ENCODE measurements around the gene KASH5. TPM values are rescaled to one million over a fixed set of nuclear protein-coding genes. Genes with fewer than 3 reads are reported as not detected.

KASH5 gene
- total and polyA plus RNA-seq, 5 donors from 2014 or later: not detected

GRCh38 chr19:49403404-49404187 is 15.5 kb downstream of the KASH5 start:
- H3K4me1 ChIP-seq (ENCODE audit: control insufficient read depth, insufficient read depth, low read length, poor library complexity, severe bottlenecking): peaks cover 8% of the 10 kb centered on the region
- no peaks in the 10 kb centered on the region for H3K36me3 ChIP-seq (ENCODE audit: control insufficient read depth, insufficient read depth, low read length)
- H3K27ac ChIP-seq (ENCODE audit: insufficient read depth, low read length, poor library complexity, severe bottlenecking): no peak overlapping the region
- H3K27ac Mint-ChIP-seq: no peak overlapping the region
- H3K4me1 Mint-ChIP-seq: peaks cover 0 to 26% (median 15%) of the 10 kb centered on the region in 4 donors
- peaks cover 3% of the 10 kb centered on the region for H3K27me3 Mint-ChIP-seq
- no peaks in the 10 kb centered on the region for H3K9me3 ChIP-seq (ENCODE audit: control insufficient read depth in 2 of 2, low read length in 2 of 2)
- DNase-seq (no peak), ATAC-seq (ENCODE audit: low read depth in 2 of 2) (no peak)
- no peak overlapping the region for H3K4me3 ChIP-seq (ENCODE audit: low read depth, low read length)
- H3K4me3 Mint-ChIP-seq: peak overlapping the region in 1 of 4 donors; percentile 47
- no peaks in the 10 kb centered on the region for H3K36me3 Mint-ChIP-seq
- H3K27me3 ChIP-seq (ENCODE audit: control insufficient read depth, insufficient read depth, low read length): no peaks in the 10 kb centered on the region
- no peaks in the 10 kb centered on the region for H3K9me3 Mint-ChIP-seq

GRCh38 chr19:49407079-49407478 is 19.0 kb downstream of the KASH5 start:
- H3K4me1 ChIP-seq (ENCODE audit: control insufficient read depth, insufficient read depth, low read length, poor library complexity, severe bottlenecking): peaks cover 35% of the 10 kb centered on the region
- H3K4me1 Mint-ChIP-seq: peaks cover 7 to 55% (median 38%) of the 10 kb centered on the region in 4 donors

GRCh38 chr19:49407482-49408015 is 19.5 kb downstream of the KASH5 start:
- no peaks in the 10 kb centered on the region for H3K9me3 ChIP-seq (ENCODE audit: control insufficient read depth in 2 of 2, low read length in 2 of 2)
- H3K36me3 ChIP-seq (ENCODE audit: control insufficient read depth, insufficient read depth, low read length): no peaks in the 10 kb centered on the region
- no peaks in the 10 kb centered on the region for H3K27me3 ChIP-seq (ENCODE audit: control insufficient read depth, insufficient read depth, low read length)
- H3K4me3 ChIP-seq (ENCODE audit: low read depth, low read length): no peak overlapping the region
- H3K27ac ChIP-seq (ENCODE audit: insufficient read depth, low read length, poor library complexity, severe bottlenecking): no peak overlapping the region
- DNase-seq (no peak), ATAC-seq (ENCODE audit: low read depth in 2 of 2) (no peak)
- Mint-ChIP-seq H3K27me3 (no peaks in the 10 kb centered on the region), H3K4me1 (peaks cover 7 to 58% (median 40%) of the 10 kb centered on the region in 4 donors), H3K36me3 (no peaks in the 10 kb centered on the region), H3K27ac (peak overlapping the region in 2 of 3 donors; percentile 73 to 79), H3K4me3 (peak overlapping the region in 1 of 4 donors; percentile 38), H3K9me3 (no peaks in the 10 kb centered on the region)
- H3K4me1 ChIP-seq (ENCODE audit: control insufficient read depth, insufficient read depth, low read length, poor library complexity, severe bottlenecking): peaks cover 39% of the 10 kb centered on the region

More at GRCh38 chr19:49407079-49407478, 19.0 kb downstream of the KASH5 start:
- Histone ChIP-seq H3K4me3 (ENCODE audit: low read depth, low read length) (no peak overlapping the region), H3K9me3 (ENCODE audit: control insufficient read depth in 2 of 2, low read length in 2 of 2) (no peaks in the 10 kb centered on the region), H3K27me3 (ENCODE audit: control insufficient read depth, insufficient read depth, low read length) (no peaks in the 10 kb centered on the region), H3K36me3 (ENCODE audit: control insufficient read depth, insufficient read depth, low read length) (no peaks in the 10 kb centered on the region), H3K27ac (ENCODE audit: insufficient read depth, low read length, poor library complexity, severe bottlenecking) (no peak overlapping the region)
- Mint-ChIP-seq H3K36me3 (no peaks in the 10 kb centered on the region), H3K9me3 (no peaks in the 10 kb centered on the region), H3K4me3 (no peak overlapping the region), H3K27ac (no peak overlapping the region), H3K27me3 (no peaks in the 10 kb centered on the region)
- ATAC-seq (ENCODE audit: low read depth in 2 of 2) (no peak), DNase-seq (no peak)

GRCh38 chr19:49408816-49409440 is 20.9 kb downstream of the KASH5 start:
- H3K9me3 ChIP-seq (ENCODE audit: control insufficient read depth in 2 of 2, low read length in 2 of 2): no peaks in the 10 kb centered on the region
- Mint-ChIP-seq H3K36me3 (no peaks in the 10 kb centered on the region), H3K4me1 (peaks cover 7 to 54% (median 40%) of the 10 kb centered on the region in 4 donors), H3K27ac (peak overlapping the region; percentile 81 to 89 (median 88)), H3K4me3 (peak overlapping the region in 3 of 4 donors; percentile 22 to 79 (median 34)), H3K27me3 (no peaks in the 10 kb centered on the region), H3K9me3 (no peaks in the 10 kb centered on the region)
- no peaks in the 10 kb centered on the region for H3K27me3 ChIP-seq (ENCODE audit: control insufficient read depth, insufficient read depth, low read length)
- H3K36me3 ChIP-seq (ENCODE audit: control insufficient read depth, insufficient read depth, low read length): no peaks in the 10 kb centered on the region
- peak overlapping the region; percentile 24 for H3K27ac ChIP-seq (ENCODE audit: insufficient read depth, low read length, poor library complexity, severe bottlenecking)
- DNase-seq (no peak), ATAC-seq (ENCODE audit: low read depth in 2 of 2) (no peak)
- H3K4me1 ChIP-seq (ENCODE audit: control insufficient read depth, insufficient read depth, low read length, poor library complexity, severe bottlenecking): peaks cover 39% of the 10 kb centered on the region
- H3K4me3 ChIP-seq (ENCODE audit: low read depth, low read length): peak overlapping the region; percentile 45

- H3K4me3 Mint-ChIP-seq: peak overlapping the region; percentile 22 to 79 (median 30)
These were observed 21.5 kb downstream of the KASH5 start for GRCh38 chr19:49409441-49410029.

GRCh38 chr19:49411681-49412326 is 23.8 kb downstream of the KASH5 start:
- Histone ChIP-seq H3K4me1 (ENCODE audit: control insufficient read depth, insufficient read depth, low read length, poor library complexity, severe bottlenecking) (peaks cover 39% of the 10 kb centered on the region), H3K4me3 (ENCODE audit: low read depth, low read length) (no peak overlapping the region), H3K27ac (ENCODE audit: insufficient read depth, low read length, poor library complexity, severe bottlenecking) (no peak overlapping the region), H3K36me3 (ENCODE audit: control insufficient read depth, insufficient read depth, low read length) (no peaks in the 10 kb centered on the region), H3K27me3 (ENCODE audit: control insufficient read depth, insufficient read depth, low read length) (no peaks in the 10 kb centered on the region), H3K9me3 (ENCODE audit: control insufficient read depth in 2 of 2, low read length in 2 of 2) (no peaks in the 10 kb centered on the region)
- peaks cover 9% of the 10 kb centered on the region for H3K27me3 Mint-ChIP-seq
- ATAC-seq (ENCODE audit: low read depth in 2 of 2): no peak
- no peak overlapping the region for H3K4me3 Mint-ChIP-seq
- no peaks in the 10 kb centered on the region for H3K36me3 Mint-ChIP-seq
- DNase-seq: no peak
- peaks cover 7 to 53% (median 35%) of the 10 kb centered on the region in 4 donors for H3K4me1 Mint-ChIP-seq
- H3K27ac Mint-ChIP-seq: peak overlapping the region; percentile 62 to 90 (median 88)
- peaks cover 0 to 2% (median 0%) of the 10 kb centered on the region in 7 donors for H3K9me3 Mint-ChIP-seq

More at GRCh38 chr19:49409441-49410029, 21.5 kb downstream of the KASH5 start:
- DNase-seq (peak in 1 of 3 donors; percentile 66), ATAC-seq (ENCODE audit: low read depth in 2 of 2) (peak in 1 of 2 donors; percentile 57)
- H3K4me3 ChIP-seq (ENCODE audit: low read depth, low read length): peak overlapping the region; percentile 45
- peaks cover 39% of the 10 kb centered on the region for H3K4me1 ChIP-seq (ENCODE audit: control insufficient read depth, insufficient read depth, low read length, poor library complexity, severe bottlenecking)
- H3K4me1 Mint-ChIP-seq: peaks cover 7 to 54% (median 40%) of the 10 kb centered on the region in 4 donors
- no peaks in the 10 kb centered on the region for H3K36me3 Mint-ChIP-seq
- no peak overlapping the region for H3K27ac ChIP-seq (ENCODE audit: insufficient read depth, low read length, poor library complexity, severe bottlenecking)
- no peaks in the 10 kb centered on the region for H3K9me3 Mint-ChIP-seq
- no peaks in the 10 kb centered on the region for H3K27me3 ChIP-seq (ENCODE audit: control insufficient read depth, insufficient read depth, low read length)
- H3K9me3 ChIP-seq (ENCODE audit: control insufficient read depth in 2 of 2, low read length in 2 of 2): no peaks in the 10 kb centered on the region
- H3K36me3 ChIP-seq (ENCODE audit: control insufficient read depth, insufficient read depth, low read length): no peaks in the 10 kb centered on the region
- no peaks in the 10 kb centered on the region for H3K27me3 Mint-ChIP-seq
- peak overlapping the region; percentile 81 to 89 (median 88) for H3K27ac Mint-ChIP-seq

- DNase-seq (no peak), ATAC-seq (ENCODE audit: low read depth in 2 of 2) (no peak)
- H3K27ac Mint-ChIP-seq: no peak overlapping the region
- H3K36me3 ChIP-seq (ENCODE audit: control insufficient read depth, insufficient read depth, low read length): no peaks in the 10 kb centered on the region
- H3K27me3 ChIP-seq (ENCODE audit: control insufficient read depth, insufficient read depth, low read length): no peaks in the 10 kb centered on the region
- H3K4me1 Mint-ChIP-seq: peaks cover 7 to 41% (median 28%) of the 10 kb centered on the region in 4 donors
- peaks cover 18% of the 10 kb centered on the region for H3K27me3 Mint-ChIP-seq
- H3K27ac ChIP-seq (ENCODE audit: insufficient read depth, low read length, poor library complexity, severe bottlenecking): no peak overlapping the region
- peaks cover 33% of the 10 kb centered on the region for H3K4me1 ChIP-seq (ENCODE audit: control insufficient read depth, insufficient read depth, low read length, poor library complexity, severe bottlenecking)
- H3K4me3 Mint-ChIP-seq: no peak overlapping the region
- peaks cover 0 to 2% (median 0%) of the 10 kb centered on the region in 7 donors for H3K9me3 Mint-ChIP-seq
- H3K36me3 Mint-ChIP-seq: no peaks in the 10 kb centered on the region
- H3K9me3 ChIP-seq (ENCODE audit: control insufficient read depth in 2 of 2, low read length in 2 of 2): no peaks in the 10 kb centered on the region
- no peak overlapping the region for H3K4me3 ChIP-seq (ENCODE audit: low read depth, low read length)
These were observed 25.3 kb downstream of the KASH5 start for GRCh38 chr19:49413348-49413747.

Data from CD4-positive, CD25-positive, alpha-beta regulatory T cell (primary cell).